Measurements from ENCODE around the gene ANGPT4. TPM values are rescaled to one million over a fixed set of nuclear protein-coding genes. Genes with fewer than 3 reads are reported as not detected.

ANGPT4 gene
- total and polyA plus RNA-seq, 10 of the 15 experiments (the other 5 are each of a cell fraction or from before 2014, with no cell fraction given): 0.01 to 0.16 TPM; not detected in 8

DNA sequence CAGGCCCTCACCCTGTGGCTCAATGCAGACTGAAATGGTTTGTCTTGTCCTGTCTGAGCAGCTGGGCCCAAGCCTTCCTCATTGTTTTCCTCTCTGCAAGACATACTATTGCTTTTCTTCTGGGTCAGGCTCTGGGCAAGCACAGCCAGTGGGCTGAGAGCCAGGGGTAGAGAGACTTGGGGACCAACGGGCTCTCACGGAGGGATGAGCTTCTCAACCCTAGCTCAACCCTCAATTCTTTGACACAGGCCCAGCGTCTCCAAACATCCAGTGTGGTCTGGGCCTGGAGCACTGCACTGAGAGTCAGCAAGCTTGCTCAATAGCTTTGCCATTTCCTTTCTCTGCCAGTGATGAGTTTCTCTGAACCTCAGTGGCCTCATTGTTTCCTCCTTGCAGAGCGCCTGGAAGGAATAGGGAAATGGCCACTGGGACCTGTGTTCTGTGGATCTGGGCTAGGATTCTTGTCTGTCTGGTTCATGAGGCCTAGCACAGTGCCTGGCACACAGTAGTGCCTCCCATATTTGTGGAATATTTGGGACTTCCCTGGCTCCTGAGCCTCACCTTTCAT lies 9.3 kb downstream of the ANGPT4 start (continued):
- TF ChIP-seq WRNIP1 (IDR thresholded peaks at IDR 0.05; ENCODE audit: borderline replicate concordance, low read depth, low read length) (no peak), NFXL1 (IDR thresholded peaks at IDR 0.05; ENCODE audit: borderline replicate concordance) (no peak), SMARCA5 (IDR thresholded peaks at IDR 0.05) (no peak), BCL11A (IDR thresholded peaks at IDR 0.05; ENCODE audit: low read depth, low read length) (no peak)
- TF ChIP-seq, protein P1, sequence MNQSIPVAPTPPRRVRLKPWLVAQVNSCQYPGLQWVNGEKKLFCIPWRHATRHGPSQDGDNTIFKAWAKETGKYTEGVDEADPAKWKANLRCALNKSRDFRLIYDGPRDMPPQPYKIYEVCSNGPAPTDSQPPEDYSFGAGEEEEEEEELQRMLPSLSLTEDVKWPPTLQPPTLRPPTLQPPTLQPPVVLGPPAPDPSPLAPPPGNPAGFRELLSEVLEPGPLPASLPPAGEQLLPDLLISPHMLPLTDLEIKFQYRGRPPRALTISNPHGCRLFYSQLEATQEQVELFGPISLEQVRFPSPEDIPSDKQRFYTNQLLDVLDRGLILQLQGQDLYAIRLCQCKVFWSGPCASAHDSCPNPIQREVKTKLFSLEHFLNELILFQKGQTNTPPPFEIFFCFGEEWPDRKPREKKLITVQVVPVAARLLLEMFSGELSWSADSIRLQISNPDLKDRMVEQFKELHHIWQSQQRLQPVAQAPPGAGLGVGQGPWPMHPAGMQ (IDR thresholded peaks at IDR 0.05; ENCODE audit: borderline replicate concordance): no peak
- TF ChIP-seq, protein P2, sequence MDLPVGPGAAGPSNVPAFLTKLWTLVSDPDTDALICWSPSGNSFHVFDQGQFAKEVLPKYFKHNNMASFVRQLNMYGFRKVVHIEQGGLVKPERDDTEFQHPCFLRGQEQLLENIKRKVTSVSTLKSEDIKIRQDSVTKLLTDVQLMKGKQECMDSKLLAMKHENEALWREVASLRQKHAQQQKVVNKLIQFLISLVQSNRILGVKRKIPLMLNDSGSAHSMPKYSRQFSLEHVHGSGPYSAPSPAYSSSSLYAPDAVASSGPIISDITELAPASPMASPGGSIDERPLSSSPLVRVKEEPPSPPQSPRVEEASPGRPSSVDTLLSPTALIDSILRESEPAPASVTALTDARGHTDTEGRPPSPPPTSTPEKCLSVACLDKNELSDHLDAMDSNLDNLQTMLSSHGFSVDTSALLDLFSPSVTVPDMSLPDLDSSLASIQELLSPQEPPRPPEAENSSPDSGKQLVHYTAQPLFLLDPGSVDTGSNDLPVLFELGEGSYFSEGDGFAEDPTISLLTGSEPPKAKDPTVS (IDR thresholded peaks at IDR 0.05; ENCODE audit: low read depth, low read length): no peak
- TF ChIP-seq, protein P3, sequence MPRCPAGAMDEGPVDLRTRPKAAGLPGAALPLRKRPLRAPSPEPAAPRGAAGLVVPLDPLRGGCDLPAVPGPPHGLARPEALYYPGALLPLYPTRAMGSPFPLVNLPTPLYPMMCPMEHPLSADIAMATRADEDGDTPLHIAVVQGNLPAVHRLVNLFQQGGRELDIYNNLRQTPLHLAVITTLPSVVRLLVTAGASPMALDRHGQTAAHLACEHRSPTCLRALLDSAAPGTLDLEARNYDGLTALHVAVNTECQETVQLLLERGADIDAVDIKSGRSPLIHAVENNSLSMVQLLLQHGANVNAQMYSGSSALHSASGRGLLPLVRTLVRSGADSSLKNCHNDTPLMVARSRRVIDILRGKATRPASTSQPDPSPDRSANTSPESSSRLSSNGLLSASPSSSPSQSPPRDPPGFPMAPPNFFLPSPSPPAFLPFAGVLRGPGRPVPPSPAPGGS (IDR thresholded peaks at IDR 0.05; ENCODE audit: borderline replicate concordance, insufficient read depth, low read depth, low read length, poor library complexity, severe bottlenecking): no peak

DNA sequence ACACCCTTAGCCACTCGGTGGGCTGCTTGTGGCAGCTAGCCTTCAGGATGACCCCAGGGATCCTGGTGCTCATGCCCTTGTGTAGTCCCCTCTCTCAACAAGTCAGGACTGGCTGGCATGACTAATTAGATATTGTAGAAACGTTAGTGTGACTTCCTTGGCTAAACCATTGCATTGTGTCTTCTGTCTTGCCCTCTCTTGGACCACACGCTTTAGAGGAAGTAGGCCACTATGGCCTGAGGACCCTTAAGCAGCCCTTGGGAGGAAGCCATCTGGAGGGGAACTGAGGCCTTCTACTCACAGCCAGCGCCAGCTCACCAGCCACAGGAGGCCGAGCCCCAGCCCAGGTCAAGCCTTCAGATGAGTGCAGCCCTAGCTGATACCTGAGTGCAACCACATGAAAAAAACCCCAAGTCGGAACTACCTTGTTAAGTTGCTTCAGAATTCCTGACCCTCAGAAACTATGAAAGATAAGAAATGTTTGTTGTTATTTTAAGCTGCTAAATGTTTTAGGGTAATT lies 10.1 kb downstream of the ANGPT4 start:
- FAIRE-seq: no peak
- no peak overlapping the region for H3K4me2 ChIP-seq (ENCODE audit: control insufficient read depth, insufficient read depth)
- TF ChIP-seq TBL1XR1 (IDR thresholded peaks at IDR 0.05; ENCODE audit: low read depth, low read length) (no peak), NRF1 (conservative IDR thresholded peaks at IDR 0.05; ENCODE audit: low read depth, low read length) (no peak), CHD2 (IDR thresholded peaks at IDR 0.05; ENCODE audit: borderline replicate concordance, low read depth, low read length) (no peak), IKZF1 (conservative IDR thresholded peaks at IDR 0.05) (no peak), ZNF24 (IDR thresholded peaks at IDR 0.05) (no peak), KLF5 (IDR thresholded peaks at IDR 0.05; ENCODE audit: partially characterized antibody) (no peak), SPI1 (IDR thresholded peaks at IDR 0.05; ENCODE audit: borderline replicate concordance, insufficient read depth, low read depth, low read length) (no peak), POLR2AphosphoS2 (IDR thresholded peaks at IDR 0.05; ENCODE audit: low read depth, low read length) (no peak), SIN3A (IDR thresholded peaks at IDR 0.05; ENCODE audit: low read depth, low read length) (no peak), STAT1 (conservative IDR thresholded peaks at IDR 0.05) (no peak), NFXL1 (IDR thresholded peaks at IDR 0.05; ENCODE audit: borderline replicate concordance) (no peak)
- TF ChIP-seq, protein P4, sequence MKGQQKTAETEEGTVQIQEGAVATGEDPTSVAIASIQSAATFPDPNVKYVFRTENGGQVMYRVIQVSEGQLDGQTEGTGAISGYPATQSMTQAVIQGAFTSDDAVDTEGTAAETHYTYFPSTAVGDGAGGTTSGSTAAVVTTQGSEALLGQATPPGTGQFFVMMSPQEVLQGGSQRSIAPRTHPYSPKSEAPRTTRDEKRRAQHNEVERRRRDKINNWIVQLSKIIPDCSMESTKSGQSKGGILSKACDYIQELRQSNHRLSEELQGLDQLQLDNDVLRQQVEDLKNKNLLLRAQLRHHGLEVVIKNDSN (IDR thresholded peaks at IDR 0.05; ENCODE audit: borderline replicate concordance, extremely low read length, insufficient read depth, low read depth, low read length): no peak

More for the DNA sequence above, 10.1 kb downstream of the ANGPT4 start:
- Histone ChIP-seq H4K20me1 (ENCODE audit: control insufficient read depth, insufficient read depth) (no peaks in the 10 kb centered on the region), H3K27ac (ENCODE audit: control insufficient read depth, insufficient read depth) (no peak overlapping the region), H3K27me3 (replicated peaks in 1 of 2; ENCODE audit: control insufficient read depth in 2 of 2, insufficient read depth in 2 of 2, low read length in 1 of 2) (no peaks in the 10 kb centered on the region; a peak in 2 of 4 replicates), H3K36me3 (ENCODE audit: control insufficient read depth in 2 of 2, insufficient read depth in 2 of 2, low read length in 1 of 2) (no peaks in the 10 kb centered on the region), H3K9ac (ENCODE audit: control insufficient read depth, insufficient read depth, low read length) (no peak overlapping the region), H3K79me2 (ENCODE audit: control insufficient read depth, insufficient read depth, low read length) (no peaks in the 10 kb centered on the region), H3K4me3 (no peak overlapping the region), H3K4me1 (ENCODE audit: control insufficient read depth, insufficient read depth, low read length) (no peaks in the 10 kb centered on the region), H3K9me3 (replicated peaks; ENCODE audit: control insufficient read depth, insufficient read depth, low read length) (no peaks in the 10 kb centered on the region), H2AFZ (ENCODE audit: control insufficient read depth, low read depth, low read length) (no peak overlapping the region)
- RAD21 ChIA-PET (ENCODE audit: unreplicated experiment): no interaction called here
- 45% methylated on average over 6 of the region's 6 CpGs for WGBS (ENCODE audit: insufficient coverage, insufficient replicate concordance, low lambda C conversion rate, missing lambda C conversion rate)
- SMC1A ChIA-PET (ENCODE audit: uncharacterized antibody, unreplicated experiment): no interaction called here
- POLR2A ChIA-PET: no interaction called here
- intact Hi-C loops (cut with micrococcal nuclease; ENCODE audit: unreplicated experiment): no loop called here
- in situ Hi-C loops (cut with MboI): no loop called here
- CTCF ChIA-PET: interaction anchor here (0.7 kb wide), 1 partner anchor 49 kb away, joined by 3 read pairs; no protein-coding TSS in a partner anchor
- ATAC-seq (no peak), DNase-seq (ENCODE audit: low read depth, low spot score) (no peak)
- BruUV-seq (replicated peaks): no TSS peak
